ENCODE results near the gene LRP3. TPM values are rescaled to one million over a fixed set of nuclear protein-coding genes. Genes with fewer than 3 reads are reported as not detected.
A peak's percentile ranks its signal among the peaks of the same experiment; 100 is the strongest.

LRP3 gene
- total RNA-seq, 2 experiments from 2014 or later = 0.37 TPM

GRCh38 chr19:33234736-33235135, 40.6 kb downstream of the LRP3 start:
- H3K9me3 Mint-ChIP-seq (ENCODE audit: low read depth) = no peaks in the 10 kb centered on the region
- no peak for DNase-seq
- no peak for ATAC-seq
- peaks cover 8% of the 10 kb centered on the region for H3K27me3 Mint-ChIP-seq
- CTCF ChIA-PET = interaction anchor here (0.6 to 3.0 kb wide), 12 partner anchors 9 to 181 kb away, joined by 3 to 23 read pairs (median 5); partner anchors contain the start of genes CEBPG and SLC7A10
- peaks cover 7% of the 10 kb centered on the region for H3K4me1 Mint-ChIP-seq
- H3K4me3 Mint-ChIP-seq = no peak overlapping the region
- H3K36me3 Mint-ChIP-seq (ENCODE audit: low read depth) = no peaks in the 10 kb centered on the region
- POLR2A ChIA-PET = no interaction called here
- intact Hi-C loops (cut with DNase I, micrococcal nuclease) = loop anchor here (1.0 to 5.0 kb wide), 11 partner anchors 46 to 538 kb away; partner anchors contain the start of genes CEBPA (in 2 of the 2), CEBPG (in 1 of the 2) and PEPD (in 1 of the 2)
- no peak overlapping the region for H3K27ac Mint-ChIP-seq

- POLR2A ChIA-PET = no interaction called here
- H3K9me3 Mint-ChIP-seq (ENCODE audit: low read depth) = no peaks in the 10 kb centered on the region
- no peaks in the 10 kb centered on the region for H3K36me3 Mint-ChIP-seq (ENCODE audit: low read depth)
- DNase-seq = peak; percentile 87
- CTCF ChIA-PET = interaction anchor here (0.6 to 3.0 kb wide), 18 partner anchors 10 to 180 kb away, joined by 3 to 23 read pairs (median 5); partner anchors contain the start of genes CEBPG and SLC7A10
- intact Hi-C loops (cut with DNase I, micrococcal nuclease) = loop anchor here (1.0 to 5.0 kb wide), 11 partner anchors 45 to 537 kb away; partner anchors contain the start of genes CEBPA (in 2 of the 2), CEBPG (in 1 of the 2) and PEPD (in 1 of the 2)
- H3K4me1 Mint-ChIP-seq = peaks cover 7% of the 10 kb centered on the region
- no peak overlapping the region for H3K27ac Mint-ChIP-seq
- peaks cover 5% of the 10 kb centered on the region for H3K27me3 Mint-ChIP-seq
- H3K4me3 Mint-ChIP-seq = peak overlapping the region; percentile 30
- peak; percentile 94 for ATAC-seq
Observed at GRCh38 chr19:33235269-33235995, 41.3 kb downstream of the LRP3 start.

DNA sequence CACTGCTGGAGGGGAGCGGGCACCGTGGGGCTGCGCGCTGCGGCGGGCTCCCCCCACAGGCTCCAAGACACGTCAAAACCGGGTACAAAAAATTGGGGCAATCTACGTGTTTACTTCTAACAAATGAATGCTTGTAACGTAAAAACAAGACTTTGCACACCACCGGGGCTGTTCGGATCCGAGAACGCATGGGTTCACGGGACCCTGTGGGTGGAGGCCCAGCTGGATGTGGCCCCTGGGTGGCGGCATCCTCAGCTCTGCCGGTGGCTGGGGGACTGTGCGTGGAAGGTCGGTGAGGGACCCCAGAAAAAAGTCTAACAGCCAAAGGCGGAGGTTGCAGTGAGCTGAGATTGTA, 41.8 kb downstream of the LRP3 start:
- no peak for ATAC-seq
- DNase-seq = no peak
- H3K36me3 Mint-ChIP-seq (ENCODE audit: low read depth) = no peaks in the 10 kb centered on the region
- POLR2A ChIA-PET = no interaction called here
- no peak overlapping the region for H3K27ac Mint-ChIP-seq
- intact Hi-C loops (cut with DNase I, micrococcal nuclease) = loop anchor here (1.0 to 5.0 kb wide), 11 partner anchors 45 to 536 kb away; partner anchors contain the start of genes CEBPA (in 2 of the 2), CEBPG (in 1 of the 2) and PEPD (in 1 of the 2)
- peaks cover under 1% of the 10 kb centered on the region for H3K27me3 Mint-ChIP-seq
- peaks cover 7% of the 10 kb centered on the region for H3K4me1 Mint-ChIP-seq
- CTCF ChIA-PET = interaction anchor here (0.7 to 3.0 kb wide), 9 partner anchors 13 to 180 kb away, joined by 3 to 23 read pairs (median 7); no protein-coding TSS in a partner anchor
- no peaks in the 10 kb centered on the region for H3K9me3 Mint-ChIP-seq (ENCODE audit: low read depth)
- no peak overlapping the region for H3K4me3 Mint-ChIP-seq

- Mint-ChIP-seq H3K27me3 (no peaks in the 10 kb centered on the region), H3K36me3 (ENCODE audit: low read depth) (no peaks in the 10 kb centered on the region), H3K4me1 (peaks cover 7% of the 10 kb centered on the region), H3K27ac (no peak overlapping the region), H3K4me3 (no peak overlapping the region), H3K9me3 (ENCODE audit: low read depth) (no peaks in the 10 kb centered on the region)
- intact Hi-C loops (cut with DNase I, micrococcal nuclease) = loop anchor here (5.0 kb wide), 4 partner anchors 95 to 535 kb away; partner anchors contain the start of gene PEPD (in 1 of the 2)
- CTCF ChIA-PET = interaction anchor here (0.7 to 3.0 kb wide), 9 partner anchors 14 to 540 kb away, joined by 3 to 23 read pairs (median 6); no protein-coding TSS in a partner anchor
- POLR2A ChIA-PET = no interaction called here
- ATAC-seq (no peak), DNase-seq (no peak)
Observed at GRCh38 chr19:33236696-33237390, 42.7 kb downstream of the LRP3 start.

- no peak overlapping the region for H3K4me3 Mint-ChIP-seq
Observed at GRCh38 chr19:33238481-33239149, 44.5 kb downstream of the LRP3 start.

GRCh38 chr19:33239223-33239975, 45.3 kb downstream of the LRP3 start:
- intact Hi-C loops (cut with DNase I, micrococcal nuclease) = loop anchor here (5.0 kb wide), 4 partner anchors 97 to 533 kb away; partner anchors contain the start of gene PEPD (in 1 of the 2)
- Mint-ChIP-seq H3K4me1 (peaks cover 7% of the 10 kb centered on the region), H3K27ac (no peak overlapping the region), H3K4me3 (no peak overlapping the region), H3K36me3 (ENCODE audit: low read depth) (no peaks in the 10 kb centered on the region), H3K27me3 (no peaks in the 10 kb centered on the region), H3K9me3 (ENCODE audit: low read depth) (no peaks in the 10 kb centered on the region)
- ChIA-PET POLR2A (no interaction called here), CTCF (no interaction called here)
- ATAC-seq (no peak), DNase-seq (no peak)

More at GRCh38 chr19:33238481-33239149, 44.5 kb downstream of the LRP3 start:
- Mint-ChIP-seq H3K9me3 (ENCODE audit: low read depth) (no peaks in the 10 kb centered on the region), H3K27ac (no peak overlapping the region), H3K36me3 (ENCODE audit: low read depth) (no peaks in the 10 kb centered on the region), H3K4me1 (peaks cover 7% of the 10 kb centered on the region), H3K27me3 (no peaks in the 10 kb centered on the region)
- CTCF ChIA-PET = interaction anchor here (0.7 to 1.2 kb wide), 4 partner anchors 11 to 144 kb away, joined by 3 read pairs; no protein-coding TSS in a partner anchor
- intact Hi-C loops (cut with DNase I, micrococcal nuclease) = loop anchor here (5.0 kb wide), 4 partner anchors 96 to 534 kb away; partner anchors contain the start of gene PEPD (in 1 of the 2)
- POLR2A ChIA-PET = no interaction called here
- ATAC-seq = no peak
- DNase-seq = no peak

DNA sequence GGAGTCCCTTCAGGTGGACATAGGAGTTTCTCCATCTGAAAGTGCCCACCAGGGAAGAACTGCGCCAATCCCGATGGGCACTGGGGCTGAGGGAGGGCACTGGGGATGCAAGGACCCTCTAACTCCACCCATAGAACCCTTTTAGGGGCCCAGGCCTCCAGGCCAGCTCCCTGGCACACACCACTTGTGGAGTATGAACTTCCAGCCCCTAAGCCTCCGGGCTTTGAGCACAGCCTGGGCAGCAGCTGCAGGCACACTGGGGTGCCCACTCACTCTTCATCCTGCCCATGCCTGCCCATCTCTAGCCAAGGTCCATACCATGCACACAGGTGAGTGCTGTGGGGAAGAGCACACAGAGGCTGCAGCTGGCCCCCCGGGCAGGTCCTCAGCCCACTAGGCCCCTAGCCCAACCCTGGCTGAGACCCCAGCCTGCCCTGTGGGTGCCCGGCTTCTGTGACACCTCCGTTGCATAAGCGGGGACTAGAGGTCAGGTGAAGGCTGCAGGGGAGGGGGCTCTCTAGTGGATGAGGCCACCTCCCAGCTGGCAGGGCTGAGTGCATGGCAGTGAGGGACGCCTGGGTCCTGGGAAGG, 46.1 kb downstream of the LRP3 start:
- Mint-ChIP-seq H3K27ac (no peak overlapping the region), H3K9me3 (ENCODE audit: low read depth) (no peaks in the 10 kb centered on the region), H3K4me3 (no peak overlapping the region), H3K27me3 (no peaks in the 10 kb centered on the region), H3K36me3 (ENCODE audit: low read depth) (no peaks in the 10 kb centered on the region), H3K4me1 (peaks cover 5% of the 10 kb centered on the region)
- ChIA-PET CTCF (no interaction called here), POLR2A (no interaction called here)
- no peak for ATAC-seq
- intact Hi-C loops (cut with DNase I, micrococcal nuclease) = no loop called here
- no peak for DNase-seq

GRCh38 chr19:33241091-33241529, 47.0 kb downstream of the LRP3 start:
- intact Hi-C loops (cut with DNase I, micrococcal nuclease) = no loop called here
- ChIA-PET CTCF (interaction anchor here (1.0 kb wide), 1 partner anchor 61 kb away, joined by 3 read pairs; the partner anchor contains the start of gene CEBPA), POLR2A (no interaction called here)
- DNase-seq (no peak), ATAC-seq (no peak)
- Mint-ChIP-seq H3K9me3 (ENCODE audit: low read depth) (no peaks in the 10 kb centered on the region), H3K4me1 (peaks cover under 1% of the 10 kb centered on the region), H3K4me3 (no peak overlapping the region), H3K27me3 (no peaks in the 10 kb centered on the region), H3K36me3 (ENCODE audit: low read depth) (no peaks in the 10 kb centered on the region), H3K27ac (no peak overlapping the region)

DNA sequence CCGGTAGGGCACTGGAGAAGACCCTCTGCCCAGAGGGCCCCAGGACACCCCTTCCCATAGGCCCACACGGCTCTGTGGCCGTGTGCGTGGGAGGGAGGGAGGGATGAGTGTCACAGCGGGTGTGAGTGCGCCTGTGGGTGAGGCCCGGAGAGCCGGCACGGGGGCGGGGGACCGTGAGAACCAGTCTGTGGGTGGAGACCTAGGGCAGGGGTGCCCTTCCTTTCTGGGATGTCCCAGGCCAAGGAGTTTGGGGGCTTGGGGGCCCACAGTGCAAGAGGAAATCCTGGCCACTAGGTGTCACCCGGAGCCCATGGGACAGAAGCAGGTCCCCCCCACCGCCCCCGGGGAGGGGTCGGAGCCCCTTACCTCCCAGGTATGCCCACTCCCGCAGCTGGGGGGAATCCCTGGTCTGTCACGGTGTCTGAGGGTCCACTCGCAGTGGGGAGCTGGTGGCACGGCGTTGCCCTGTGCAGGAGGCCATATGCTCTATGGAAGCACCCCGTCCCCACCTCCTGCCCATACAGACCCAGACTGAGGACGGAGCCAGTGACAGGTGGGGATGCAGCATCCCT, 47.5 kb downstream of the LRP3 start:
- Mint-ChIP-seq H3K4me1 (no peaks in the 10 kb centered on the region), H3K27me3 (no peaks in the 10 kb centered on the region), H3K4me3 (no peak overlapping the region), H3K36me3 (ENCODE audit: low read depth) (no peaks in the 10 kb centered on the region), H3K9me3 (ENCODE audit: low read depth) (no peaks in the 10 kb centered on the region), H3K27ac (no peak overlapping the region)
- DNase-seq = peak; percentile 44
- intact Hi-C loops (cut with DNase I, micrococcal nuclease) = no loop called here
- ATAC-seq = peak; percentile 26
- POLR2A ChIA-PET = no interaction called here
- CTCF ChIA-PET = interaction anchor here (0.6 to 1.0 kb wide), 2 partner anchors 61 to 161 kb away, joined by 3 read pairs; partner anchors contain the start of gene CEBPA

DNA sequence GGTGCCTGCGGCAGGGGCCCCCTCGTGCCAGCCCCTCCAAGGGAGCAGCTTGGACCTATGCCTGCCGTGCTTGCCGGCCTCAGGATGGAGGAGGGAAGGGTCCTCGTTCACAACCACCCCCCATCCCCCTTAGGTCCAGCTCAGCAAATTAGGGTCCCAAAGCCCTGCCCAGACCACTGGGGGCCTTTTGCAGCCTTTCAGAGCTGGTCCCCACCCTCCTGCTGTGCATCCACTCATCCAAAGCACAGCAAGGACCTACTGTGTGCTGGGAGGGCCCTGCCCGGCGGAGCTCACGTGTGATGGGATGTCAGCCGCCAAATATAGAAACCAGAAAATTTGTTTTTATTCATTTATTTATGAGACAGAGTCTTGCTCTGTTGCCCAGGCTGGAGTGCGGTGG, 48.0 kb downstream of the LRP3 start:
- H3K4me1 Mint-ChIP-seq = no peaks in the 10 kb centered on the region
- no peak overlapping the region for H3K4me3 Mint-ChIP-seq
- ATAC-seq = no peak
- intact Hi-C loops (cut with DNase I, micrococcal nuclease) = no loop called here
- ChIA-PET CTCF (interaction anchor here (0.6 to 1.0 kb wide), 3 partner anchors 60 to 161 kb away, joined by 3 read pairs; partner anchors contain the start of gene CEBPA), POLR2A (no interaction called here)
- DNase-seq = no peak
- H3K27ac Mint-ChIP-seq = no peak overlapping the region
- H3K27me3 Mint-ChIP-seq = no peaks in the 10 kb centered on the region
- H3K9me3 Mint-ChIP-seq (ENCODE audit: low read depth) = no peaks in the 10 kb centered on the region
- no peaks in the 10 kb centered on the region for H3K36me3 Mint-ChIP-seq (ENCODE audit: low read depth)

Measured in activated CD4-positive, alpha-beta T cell treated with anti-CD3 and anti-CD28 coated beads for 36 hours (primary cell).